Kidney (tissue), 14 donors: ENCODE measurements around the gene WDR86. TPM values are rescaled to one million over a fixed set of nuclear protein-coding genes. Genes with fewer than 3 reads are reported as not detected.

Source experiments
- DNase-seq, 5 donors: peaks; one replicate each; pipeline ENCODE4 v3.0.0-alpha.2; 2013 to 2020
- FAIRE-seq: peaks from 2 replicates; lab custom pipeline; 2012; peaks lifted over from hg19 to GRCh38; lab: Jason Lieb, UNC
- H3K27ac ChIP-seq, 2 donors: one replicate each; pipeline ENCODE4 v1.7.0; 2013; ENCODE audit warnings: low read depth in 2 of 2, low read length in 2 of 2, inconsistent platforms in 1 of 2
- H3K27me3 ChIP-seq: one replicate; pipeline ENCODE4 v1.7.1; 2013; ENCODE audit warnings: low read length, inconsistent platforms; ENCODE audit not compliant: control insufficient read depth, insufficient read depth
- H3K36me3 ChIP-seq, 3 donors: one replicate each; pipeline versions ENCODE4 v1.7.0 to v1.7.1; 2013; ENCODE audit warnings: low read length in 3 of 3, control low read depth in 1 of 3, inconsistent platforms in 1 of 3; ENCODE audit not compliant: insufficient read depth in 3 of 3, control insufficient read depth in 2 of 3
- H3K4me1 ChIP-seq, 3 donors: one replicate each; pipeline versions ENCODE4 v1.7.0 to v1.7.1; 2013; ENCODE audit warnings: low read length in 3 of 3, inconsistent platforms in 1 of 3, low read depth in 1 of 3; ENCODE audit not compliant: control insufficient read depth in 2 of 3, insufficient read depth in 2 of 3
- H3K4me3 ChIP-seq, 3 donors: one replicate each; pipeline versions ENCODE4 v1.7.0 to v1.8.1; 2013; ENCODE audit warnings: low read length in 3 of 3, control low read depth in 1 of 3, inconsistent platforms in 1 of 3
- H3K9ac ChIP-seq, 3 donors: one replicate each; pipeline versions ENCODE4 v1.7.0 to v1.7.1; 2013; ENCODE audit warnings: low read length in 3 of 3, control low read depth in 1 of 3, inconsistent platforms in 1 of 3
- H3K9me3 ChIP-seq, 3 donors: one replicate each; pipeline versions ENCODE4 v1.7.0 to v1.7.1; 2013; ENCODE audit warnings: low read length in 3 of 3, control low read depth in 1 of 3, inconsistent platforms in 1 of 3; ENCODE audit not compliant: control insufficient read depth in 2 of 3, insufficient read depth in 1 of 3
- CTCF ChIP-seq: IDR thresholded peaks from 3 replicates; pipeline ENCODE4 v1.5.1; 2012; ENCODE audit warnings: mild to moderate bottlenecking, moderate library complexity, borderline replicate concordance; ENCODE audit not compliant: insufficient read depth; ENCODE audit errors: extremely low read depth
- intact Hi-C: fragments of 100-400 bp; cut with DNase I; formaldehyde crosslinking; loops from one replicate; pipeline ENCODE4 v1.11.1; 2022
- polyA plus RNA-seq: library from polyadenylated mRNA; stranded (reverse); fragments of 350-450 nt; fragmentation: Illumina TruSeq; extraction: RNeasy Lipid Tissue Mini Kit (QIAGEN cat#74804); gene quantifications from one replicate; pipeline ENCODE4 v1.2.3, GENCODE V29; 2014; ENCODE audit warnings: low read depth, low replicate concordance; ENCODE audit not compliant: insufficient read depth
- total RNA-seq: library from RNA; stranded (reverse); fragmentation: NEBNext Ultra II Directional; extraction: Animal tissue kit (Norgen Biotek cat#: 25700); gene quantifications from one replicate; pipeline ENCODE4 v1.2.1, GENCODE V29; 2021
- donor health status: control.
- donor health status: control.
- donor health status: control.
- donor health status: control.
- donor health status: control.
- donor health status: DM: yes; HTN: yes; CAD: no.
- donor health status: Normal renal cell carcinoma (clear cell type).

WDR86 gene
- total and polyA plus RNA-seq, 2 donors from 2014 or later: 1.8 to 5.9 TPM

DNA sequence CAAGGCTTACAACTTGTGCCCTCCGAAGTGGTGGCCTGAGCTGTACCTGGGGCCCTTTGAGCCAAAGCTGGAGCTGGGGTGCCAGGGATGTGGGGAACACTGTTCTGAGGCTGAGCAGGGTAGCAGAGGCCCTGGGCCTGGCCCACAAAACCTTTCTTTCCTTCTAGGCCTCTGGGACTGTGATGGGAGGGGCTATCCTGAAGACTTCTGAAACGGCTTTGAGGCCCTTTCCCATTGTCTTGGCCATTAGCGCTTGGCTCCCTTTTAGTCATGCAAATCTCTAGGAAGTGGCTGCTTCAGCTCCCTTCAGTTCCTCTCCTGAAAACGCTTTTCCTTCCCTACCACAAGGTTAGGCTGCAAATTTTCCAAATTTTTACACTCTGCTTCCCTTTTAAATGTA is 46.9 kb upstream of the WDR86 start:
- H3K27me3 ChIP-seq: no peaks in the 10 kb centered on the region
- no peak overlapping the region for H3K27ac ChIP-seq
- H3K9me3 ChIP-seq: no peaks in the 10 kb centered on the region
- no peak overlapping the region for H3K4me3 ChIP-seq
- H3K36me3 ChIP-seq: no peaks in the 10 kb centered on the region
- H3K4me1 ChIP-seq: peaks cover 0 to 24% (median 18%) of the 10 kb centered on the region in 3 donors
- no peak overlapping the region for H3K9ac ChIP-seq
- DNase-seq (no peak), FAIRE-seq (no peak)
- intact Hi-C loops: loop anchor here (10.0 kb wide), 1 partner anchor 82 kb away; no protein-coding TSS in a partner anchor
- no peak for TF ChIP-seq CTCF

- Histone ChIP-seq H3K36me3 (no peaks in the 10 kb centered on the region), H3K4me1 (peaks cover 0 to 23% (median 18%) of the 10 kb centered on the region in 3 donors), H3K27me3 (no peaks in the 10 kb centered on the region), H3K4me3 (no peak overlapping the region), H3K9me3 (no peaks in the 10 kb centered on the region), H3K27ac (no peak overlapping the region), H3K9ac (no peak overlapping the region)
- FAIRE-seq: no peak
- no peak for TF ChIP-seq CTCF
- DNase-seq: peak in 1 of 5 donors; percentile 30
- intact Hi-C loops: loop anchor here (10.0 kb wide), 1 partner anchor 81 kb away; no protein-coding TSS in a partner anchor
Observed at GRCh38 chr7:151456276-151456675, 46.4 kb upstream of the WDR86 start.

DNA sequence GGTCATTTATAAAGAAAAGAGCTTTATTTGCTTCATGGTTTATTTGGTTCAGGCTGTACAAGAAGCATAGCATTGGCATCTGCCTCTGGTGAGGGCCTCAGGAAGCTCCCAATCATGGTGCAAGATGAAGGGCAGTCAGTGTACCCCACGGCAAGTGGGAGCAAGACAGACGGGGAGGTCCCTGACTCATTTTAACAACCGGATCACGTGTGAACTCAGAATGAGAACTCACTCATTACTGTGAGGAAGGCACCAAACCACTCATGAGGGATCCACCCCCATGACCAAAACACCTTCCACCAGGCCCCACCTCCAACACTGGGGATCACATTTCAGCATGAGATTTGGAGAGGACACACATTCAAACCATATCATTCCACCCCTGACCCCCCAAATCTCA is 45.9 kb upstream of the WDR86 start:
- H3K9me3 ChIP-seq: no peaks in the 10 kb centered on the region
- no peaks in the 10 kb centered on the region for H3K36me3 ChIP-seq
- H3K4me1 ChIP-seq: peaks cover 0 to 17% (median 16%) of the 10 kb centered on the region in 3 donors
- intact Hi-C loops: loop anchor here (10.0 kb wide), 1 partner anchor 81 kb away; no protein-coding TSS in a partner anchor
- H3K27ac ChIP-seq: no peak overlapping the region
- no peak for TF ChIP-seq CTCF
- DNase-seq (no peak), FAIRE-seq (no peak)
- H3K27me3 ChIP-seq: no peaks in the 10 kb centered on the region
- H3K4me3 ChIP-seq: no peak overlapping the region
- H3K9ac ChIP-seq: no peak overlapping the region
